MV-4-11 (cell line): ENCODE measurements around the gene SLC2A4RG.
A peak's percentile ranks its signal among the peaks of the same experiment; 100 is the strongest.
"Not testable (repeated sequence)": the region's sequence is repeated elsewhere in the genome, so short reads cannot be mapped to it uniquely, and the experiment has no call there.

Experiments
- DNase-seq: peaks from one replicate; lab custom pipeline; 2025; lab: John Stamatoyannopoulos, UW

The SLC2A4RG gene

DNA sequence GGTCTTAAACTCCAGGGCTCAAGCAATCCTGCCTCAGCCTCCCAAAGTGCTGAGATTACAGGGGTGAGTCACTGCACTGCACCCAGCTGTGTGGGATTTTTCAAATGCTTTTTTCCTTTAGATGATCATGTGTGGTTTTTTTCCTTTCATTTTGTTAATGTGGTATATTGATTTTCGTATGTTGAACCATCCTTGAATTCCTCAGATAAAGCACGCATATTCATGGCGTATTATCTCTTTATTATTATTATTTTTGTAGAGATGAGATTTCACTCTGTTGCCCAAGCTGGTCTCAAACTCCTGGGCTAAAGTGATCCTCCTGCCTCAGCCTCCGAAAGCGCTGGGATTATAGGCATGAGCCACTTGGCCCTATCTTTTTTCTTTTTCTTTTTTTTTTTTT is 24.7 kb upstream of the SLC2A4RG start:
- no peak for DNase-seq

DNA sequence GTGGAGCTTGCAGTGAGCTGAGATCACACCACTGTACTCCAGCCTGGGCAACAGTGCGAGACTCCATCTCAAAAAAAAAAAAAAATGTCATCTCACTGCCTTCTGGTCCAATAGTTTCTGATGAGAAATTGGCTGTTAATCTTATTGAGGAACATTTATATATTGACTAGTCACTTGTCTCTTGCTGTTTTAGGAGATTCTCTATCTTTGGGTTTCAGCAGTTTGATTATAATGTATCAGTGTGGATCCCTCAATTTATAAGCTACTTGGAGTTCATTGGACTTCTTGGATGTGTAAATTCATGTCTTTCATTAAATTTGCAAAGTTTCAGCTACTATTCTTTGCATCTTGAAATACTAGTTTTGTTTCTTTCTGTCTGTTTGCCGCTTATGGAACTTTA is 20.6 kb upstream of the SLC2A4RG start:
- DNase-seq: no peak

GRCh38 chr20:63722967-63723622 is 16.5 kb upstream of the SLC2A4RG start:
- DNase-seq: not testable (repeated sequence)

DNA sequence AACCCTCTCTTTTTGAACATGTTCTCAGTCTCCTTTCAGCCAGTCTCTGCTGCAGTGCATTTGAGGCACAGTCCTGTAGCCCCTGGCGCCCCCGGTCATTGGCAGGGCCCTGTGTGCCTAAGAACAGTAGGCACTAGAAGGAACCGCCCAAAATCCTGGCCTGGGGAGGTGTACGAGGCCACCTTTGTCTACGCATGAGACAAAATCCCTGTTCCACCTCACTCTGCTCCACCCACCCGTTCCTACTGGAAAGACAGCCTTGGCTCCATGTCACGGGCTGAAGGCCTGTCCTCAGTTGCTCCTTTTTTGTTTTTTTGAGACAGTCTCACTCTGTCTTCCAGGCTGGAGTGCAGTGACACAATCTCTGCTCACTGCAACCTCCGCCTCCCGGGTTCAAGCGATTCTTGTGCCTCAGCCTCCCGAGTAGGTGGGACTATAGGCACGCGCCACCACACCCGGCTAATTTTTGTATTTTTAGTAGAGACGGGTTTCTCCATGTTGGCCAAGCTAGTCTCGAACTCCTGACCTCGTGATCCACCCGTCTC is 9.3 kb upstream of the SLC2A4RG start:
- not testable (repeated sequence) for DNase-seq

GRCh38 chr20:63731410-63731809 is 8.2 kb upstream of the SLC2A4RG start:
- DNase-seq: no peak

- no peak for DNase-seq
Measured at GRCh38 chr20:63732118-63733095, 7.2 kb upstream of the SLC2A4RG start.

- DNase-seq: no peak
Measured at GRCh38 chr20:63733117-63733516, 6.5 kb upstream of the SLC2A4RG start.

- no peak for DNase-seq
Measured at GRCh38 chr20:63733579-63734081, 5.9 kb upstream of the SLC2A4RG start.

DNA sequence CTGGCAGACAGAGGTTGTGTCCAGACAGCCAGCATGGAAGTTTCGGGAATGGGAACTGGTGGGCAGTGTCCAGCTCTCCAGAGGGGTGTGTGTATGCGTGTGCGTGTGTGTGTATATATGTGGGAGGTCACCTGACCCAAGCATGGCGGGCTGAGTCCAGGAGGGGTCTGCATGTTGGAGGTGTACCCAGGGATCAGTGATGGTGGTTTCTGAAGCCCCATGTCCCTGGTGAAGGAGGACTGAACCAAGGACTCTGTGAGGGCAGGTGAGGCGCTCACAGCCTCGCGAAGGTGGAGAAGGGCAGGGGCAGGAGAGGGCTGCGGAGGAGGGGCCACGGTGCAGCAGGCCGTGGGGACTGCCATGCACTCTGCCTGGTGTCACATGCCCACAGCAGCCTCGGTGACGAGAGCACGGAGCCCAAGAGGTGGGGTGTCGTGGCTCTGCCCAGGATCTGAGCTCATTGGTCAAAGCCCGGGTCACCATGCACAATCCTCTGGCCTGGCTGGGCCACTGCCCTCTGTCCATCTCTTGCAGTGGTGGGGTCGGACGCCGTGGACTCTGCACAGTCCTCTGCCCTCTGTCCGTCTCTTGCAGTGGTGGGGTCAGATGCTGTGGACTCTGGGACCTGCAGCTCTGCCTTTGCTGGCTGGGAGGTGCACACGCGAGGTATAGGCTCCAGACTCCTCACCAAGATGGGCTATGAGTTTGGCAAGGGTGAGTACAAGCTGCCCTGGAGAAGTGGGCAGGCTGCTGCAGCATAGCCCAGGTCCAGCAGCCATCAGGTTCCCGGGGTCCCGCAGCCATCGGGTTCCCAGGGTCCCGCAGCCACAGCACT is 5.2 kb upstream of the SLC2A4RG start:
- no peak for DNase-seq

- no peak for DNase-seq
Measured at GRCh38 chr20:63734946-63735858, 4.4 kb upstream of the SLC2A4RG start.

GRCh38 chr20:63735859-63736718 is 3.5 kb upstream of the SLC2A4RG start, which contains the start of gene LIME1:
Gene LIME1, plus strand, starts transcription at chr20:63736664. Its CDS starts 886 bp downstream, at chr20:63737550.
- DNase-seq: no peak

- no peak for DNase-seq
Measured at GRCh38 chr20:63736893-63737694, 2.5 kb upstream of the SLC2A4RG start.

GRCh38 chr20:63737695-63737944 is 2.0 kb upstream of the SLC2A4RG start:
- DNase-seq: no peak

- DNase-seq: no peak
Measured at GRCh38 chr20:63737945-63738686, 1.5 kb upstream of the SLC2A4RG start.

DNA sequence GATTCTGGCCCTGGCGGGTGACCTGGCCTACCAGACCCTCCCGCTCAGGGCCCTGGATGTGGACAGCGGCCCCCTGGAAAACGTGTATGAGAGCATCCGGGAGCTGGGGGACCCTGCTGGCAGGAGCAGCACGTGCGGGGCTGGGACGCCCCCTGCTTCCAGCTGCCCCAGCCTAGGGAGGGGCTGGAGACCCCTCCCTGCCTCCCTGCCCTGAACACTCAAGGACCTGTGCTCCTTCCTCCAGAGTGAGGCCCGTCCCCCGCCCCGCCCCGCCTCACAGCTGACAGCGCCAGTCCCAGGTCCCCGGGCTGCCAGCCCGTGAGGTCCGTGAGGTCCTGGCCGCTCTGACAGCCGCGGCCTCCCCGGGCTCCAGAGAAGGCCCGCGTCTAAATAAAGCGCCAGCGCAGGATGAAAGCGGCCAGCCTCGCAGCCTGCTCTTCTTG is 868 bp upstream of the SLC2A4RG start:
- DNase-seq: no peak

DNA sequence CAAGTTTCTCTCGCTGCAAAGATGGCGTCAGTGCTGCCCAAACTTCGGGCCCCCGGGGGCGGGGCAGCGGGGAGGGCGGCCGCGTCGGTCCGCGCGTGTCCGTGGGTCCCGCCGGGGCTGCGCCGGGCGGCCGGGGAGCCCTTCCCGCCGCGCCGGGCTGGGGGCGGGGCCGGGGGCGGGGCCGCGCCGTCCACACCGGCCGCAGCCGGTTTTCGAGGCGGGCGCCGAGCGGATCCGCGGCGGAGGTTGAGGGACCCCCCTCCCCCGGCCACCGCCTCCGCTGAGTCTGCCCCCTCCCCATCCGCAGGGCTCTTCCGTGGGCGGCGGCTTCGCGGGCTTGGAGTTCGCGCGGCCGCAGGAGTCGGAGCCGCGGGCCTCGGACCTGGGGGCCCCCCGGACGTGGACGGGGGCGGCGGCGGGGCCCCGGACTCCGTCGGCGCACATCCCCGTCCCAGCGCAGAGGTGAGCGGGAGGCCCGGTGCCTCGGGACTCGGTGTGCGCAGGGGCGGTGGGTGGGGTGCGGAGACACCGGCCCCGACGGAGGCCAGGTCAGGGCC is 572 bp downstream of the SLC2A4RG start:
- DNase-seq: peak; percentile 31

GRCh38 chr20:63740627-63741353 is 1.2 kb downstream of the SLC2A4RG start:
- DNase-seq: peak; percentile 82
